Psoas muscle (tissue), 8 donors: ENCODE results near the gene ITGA7. TPM values are rescaled to one million over a fixed set of nuclear protein-coding genes. Genes with fewer than 3 reads are reported as not detected.

Experiments used
- ATAC-seq, 4 donors: fragments of 200-7000 bp; cut with Tn5 transposase; one replicate each; pipeline ENCODE4 v1.9.1; 2020; ENCODE audit warnings: moderate library complexity in 3 of 4, mild to moderate bottlenecking in 2 of 4
- DNase-seq, 2 donors: peaks; one replicate each; pipeline ENCODE4 v3.0.0-alpha.2; 2020
- H3K27ac ChIP-seq: fragments of 200-600 bp; one replicate; pipeline ENCODE4 v1.8.0; 2022
- H3K27me3 ChIP-seq, 3 donors: fragments of 200-600 bp in 1 of 3; one replicate each; pipeline versions ENCODE4 v1.6.1 to v1.8.0; 2013 to 2022; ENCODE audit warnings: low read length in 2 of 3, mild to moderate bottlenecking in 2 of 3, moderate library complexity in 1 of 3; ENCODE audit not compliant: insufficient read depth in 3 of 3
- H3K36me3 ChIP-seq, 2 donors: fragments of 200-600 bp in 1 of 2; one replicate each; pipeline versions ENCODE4 v1.6.1 to v1.8.0; 2013 to 2022; ENCODE audit warnings: low read depth in 1 of 2, mild to moderate bottlenecking in 1 of 2, moderate library complexity in 1 of 2; ENCODE audit not compliant: insufficient read depth in 1 of 2
- H3K4me1 ChIP-seq: fragments of 200-600 bp; one replicate; pipeline ENCODE4 v1.8.0; 2022
- H3K4me3 ChIP-seq: fragments of 200-600 bp; one replicate; pipeline ENCODE4 v1.8.0; 2022; ENCODE audit warnings: mild to moderate bottlenecking
- H3K9me3 ChIP-seq: fragments of 200-600 bp; one replicate; pipeline ENCODE4 v1.8.0; 2022
- CTCF ChIP-seq: fragments of 200-600 bp; IDR thresholded peaks from one replicate; pipeline ENCODE4 v1.8.0; 2022; ENCODE audit warnings: antibody characterized with exemption
- WGBS, 3 donors: extraction: QIAGEN DNeasy Blood & Tissue Kit; methylation state at CpG; one replicate each; pipeline versions ENCODE4 v1.1.6 to v1.1.7; 2013; 5-methylcytosine and 5-hydroxymethylcytosine counted together
- intact Hi-C, 2 donors: fragments of 100-400 bp; cut with DNase I; formaldehyde crosslinking; loops; one replicate each; pipeline versions ENCODE4 v1.11.0 to v1.14.2; 2022
- polyA plus RNA-seq, 3 donors: library from polyadenylated mRNA; stranded (reverse); fragments of 200-250 nt; gene quantifications; one replicate each; pipeline ENCODE4 v1.2.3, GENCODE V29; 2013
- total RNA-seq, 4 donors: library from RNA; stranded (reverse); fragmentation: NEBNext Ultra II Directional in 2 of 4; extraction: Animal tissue kit (Norgen Biotek cat#: 25700) in 2 of 4; gene quantifications; one replicate each; pipeline versions ENCODE4 v1.2.1 to v1.2.4, GENCODE V29; 2021 to 2023
- donor health status: healthy with polysubstance abuse.
- donor health status: DM: no; HTN: no; CAD: no; lungs with moderate emphysema.
- donor health status: Bipolar disorder and iron deficiency.
- donor health status: healthy.
- donor health status: DM: yes; HTN: yes; CAD: no.
- donor health status: DM: no; HTN: no; CAD: no.
- donor health status: DM: no; HTN: no; CAD: no.
- donor health status: DM: yes; HTN: yes; CAD: no.

Gene ITGA7
- total and polyA plus RNA-seq, 7 donors = 51.8 to 433 (median 297) TPM

- DNase-seq (peak; percentile 4 to 46), ATAC-seq (no peak)
- WGBS, 3 donors = 30 to 51% (median 33%) methylated on average over 3 of the region's 3 CpGs
- peak overlapping the region; percentile 92 for H3K27ac ChIP-seq
- intact Hi-C loops = no loop called here
- peak overlapping the region; percentile 98 for H3K4me3 ChIP-seq
- H3K27me3 ChIP-seq = no peaks in the 10 kb centered on the region
- H3K36me3 ChIP-seq = peaks cover 7 to 50% of the 10 kb centered on the region in 2 donors
- TF ChIP-seq CTCF = no peak
- no peaks in the 10 kb centered on the region for H3K9me3 ChIP-seq
- H3K4me1 ChIP-seq = peaks cover 79% of the 10 kb centered on the region
These were observed 17.9 kb upstream of the ITGA7 start for GRCh38 chr12:55725556-55725955.

GRCh38 chr12:55724940-55725309 lies 17.2 kb upstream of the ITGA7 start:
- ATAC-seq (no peak), DNase-seq (peak; percentile 14 to 54)
- WGBS, 3 donors = 20 to 32% (median 25%) methylated on average over 3 of the region's 3 CpGs
- intact Hi-C loops = no loop called here
- Histone ChIP-seq H3K36me3 (peaks cover 7 to 50% of the 10 kb centered on the region in 2 donors), H3K9me3 (no peaks in the 10 kb centered on the region), H3K27ac (peak overlapping the region; percentile 92), H3K4me1 (peaks cover 78% of the 10 kb centered on the region), H3K27me3 (no peaks in the 10 kb centered on the region), H3K4me3 (peak overlapping the region; percentile 29)
- no peak for TF ChIP-seq CTCF

- WGBS, 3 donors = 36 to 52% (median 38%) methylated on average over 11 of the region's 11 CpGs
- intact Hi-C loops = no loop called here
- Histone ChIP-seq H3K27me3 (no peaks in the 10 kb centered on the region), H3K9me3 (no peaks in the 10 kb centered on the region), H3K4me1 (peaks cover 79% of the 10 kb centered on the region), H3K4me3 (peak overlapping the region; percentile 29), H3K27ac (peak overlapping the region; percentile 92), H3K36me3 (peaks cover 7 to 50% of the 10 kb centered on the region in 2 donors)
- DNase-seq (peak; percentile 75 to 87), ATAC-seq (no peak)
- TF ChIP-seq CTCF = peak; percentile 60
These were observed 16.7 kb upstream of the ITGA7 start for GRCh38 chr12:55724226-55724939.

- Histone ChIP-seq H3K27ac (peak overlapping the region; percentile 92), H3K4me3 (peak overlapping the region; percentile 29), H3K27me3 (no peaks in the 10 kb centered on the region), H3K4me1 (peaks cover 86% of the 10 kb centered on the region), H3K9me3 (no peaks in the 10 kb centered on the region), H3K36me3 (peaks cover 7 to 50% of the 10 kb centered on the region in 2 donors)
- TF ChIP-seq CTCF = no peak
- peak; percentile 16 to 50 for DNase-seq
- intact Hi-C loops = no loop called here
- ATAC-seq = no peak
- WGBS, 3 donors = 19 to 49% (median 26%) methylated on average over 10 of the region's 10 CpGs
These were observed 16.0 kb upstream of the ITGA7 start for GRCh38 chr12:55723516-55724225.
